Astrocyte (in vitro differentiated cells and primary cell): ENCODE measurements around the gene MICAL3.

Experiments used
- CTCF ChIP-seq: IDR thresholded peaks from 2 replicates; pipeline ENCODE4 v1.5.1; 2011; ENCODE audit warnings: low read depth, mild to moderate bottlenecking, inconsistent platforms, low read length, moderate library complexity; ENCODE audit not compliant: insufficient read depth
- EZH2 ChIP-seq: IDR thresholded peaks from 2 replicates; pipeline ENCODE4 v1.6.1; 2012; ENCODE audit warnings: mild to moderate bottlenecking, low read length, inconsistent platforms; ENCODE audit not compliant: insufficient read depth

DNA sequence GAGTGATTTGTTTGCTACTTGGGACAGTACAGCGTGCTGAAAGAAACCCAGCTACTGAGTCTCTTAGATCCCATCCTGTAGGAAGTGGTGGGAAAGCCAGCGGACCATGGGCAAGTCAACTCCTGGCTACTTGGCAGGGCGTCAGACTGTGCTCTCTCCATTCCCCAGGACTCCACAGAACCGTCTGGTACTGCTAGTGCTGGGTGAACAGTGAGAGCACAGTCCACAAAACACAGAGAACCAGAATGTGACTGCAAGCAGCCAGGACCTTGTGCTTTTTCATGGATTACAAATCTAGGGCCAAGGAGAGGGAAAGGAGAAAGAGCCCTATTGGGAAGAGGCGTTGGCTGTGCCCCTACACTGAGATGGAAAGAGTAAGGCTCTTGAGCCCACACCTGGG lies 260.3 kb downstream of the MICAL3 start:
- TF ChIP-seq CTCF (no peak), EZH2 (no peak)
